Heart left ventricle (tissue), 13 donors: ENCODE results near the gene VTI1A.

Experiments used
- CTCF ChIP-seq, 12 donors: fragments of 200-600 bp; sonication (generic) in 4 of 12; IDR thresholded peaks; one replicate each; pipeline versions ENCODE4 v1.5.0 to v1.8.0; 2018 to 2022; ENCODE audit warnings: antibody characterized with exemption in 12 of 12, mild to moderate bottlenecking in 5 of 12
- POLR2A ChIP-seq, 2 donors: fragments of 450-650 bp; IDR thresholded peaks; one replicate each; pipeline ENCODE4 v1.6.1; 2017; ENCODE audit warnings: antibody characterized with exemption in 2 of 2, mild to moderate bottlenecking in 2 of 2, moderate library complexity in 2 of 2
- donor health status: ischemic (EF 13 %, LVEDD 7.1; RV severe dilation, severe dysfunction).
- donor health status: DM: no; HTN: yes; CAD: no.
- donor health status: DM: no; HTN: no; CAD: no.
- donor health status: ischemic (EF 25% LVEDD 6.9; RV normal size, moderate dysfunction).
- donor health status: ischemic (EF 25% LVEDD 5.7; RV mildly dilated, moderate dysfunction).
- donor health status: ischemic (EF 35%, LVEDD 5.7; RV mildly dilated, moderate dysfunction).
- donor health status: nonischemic (EF 11% LVEDD 7.7; RV severe dilation, severe dysfunction).
- donor health status: DM: yes; HTN: yes; CAD: no.
- donor health status: PGD.
- donor health status: ischemic (EF 29% LVEDD 5.4; RV normal size, mild dysfunction).
- donor health status: nonischemic (EF 23%, LVEDD 6.1; RV moderate dilation, normal function).

GRCh38 chr10:112724404-112724991 lies 277.5 kb downstream of the VTI1A start:
- TF ChIP-seq CTCF (IDR thresholded peaks at IDR 0.05) (no peak), POLR2A (IDR thresholded peaks at IDR 0.05) (no peak)
